Duodenal mucosa (tissue), 2 donors: ENCODE data around the gene EFCAB9.

ENCODE experiments used
- H3K27ac ChIP-seq: one replicate; pipeline ENCODE4 v1.7.0; 2013; ENCODE audit warnings: low read depth, low read length
- H3K27me3 ChIP-seq, 2 donors: one replicate each; pipeline ENCODE4 v1.7.0; 2013; ENCODE audit warnings: low read length in 2 of 2, control low read depth in 1 of 2; ENCODE audit not compliant: insufficient read depth in 2 of 2, control insufficient read depth in 1 of 2
- H3K36me3 ChIP-seq, 2 donors: one replicate each; pipeline ENCODE4 v1.7.0; 2013; ENCODE audit warnings: low read length in 2 of 2, control low read depth in 1 of 2; ENCODE audit not compliant: insufficient read depth in 2 of 2, control insufficient read depth in 1 of 2
- H3K4me1 ChIP-seq, 2 donors: one replicate each; pipeline ENCODE4 v1.7.0; 2013; ENCODE audit warnings: low read length in 2 of 2, control low read depth in 1 of 2; ENCODE audit not compliant: insufficient read depth in 2 of 2, control insufficient read depth in 1 of 2
- H3K4me3 ChIP-seq, 2 donors: one replicate each; pipeline ENCODE4 v1.7.0; 2013; ENCODE audit warnings: low read length in 2 of 2, low read depth in 1 of 2
- H3K9ac ChIP-seq, 2 donors: one replicate each; pipeline ENCODE4 v1.7.0; 2013; ENCODE audit warnings: low read length in 2 of 2, low read depth in 1 of 2
- H3K9me3 ChIP-seq, 2 donors: one replicate each; pipeline ENCODE4 v1.7.0; 2013; ENCODE audit warnings: low read length in 2 of 2, control low read depth in 1 of 2; ENCODE audit not compliant: control insufficient read depth in 1 of 2

Gene EFCAB9

GRCh38 chr5:172207511-172207910 lies 13.5 kb downstream of the EFCAB9 start:
- Histone ChIP-seq H3K9me3 (no peaks in the 10 kb centered on the region), H3K4me1 (peaks cover 0 to 5% of the 10 kb centered on the region in 2 donors), H3K36me3 (peaks cover 13 to 21% of the 10 kb centered on the region in 2 donors), H3K27ac (no peak overlapping the region), H3K9ac (no peak overlapping the region), H3K4me3 (no peak overlapping the region), H3K27me3 (no peaks in the 10 kb centered on the region)

- Histone ChIP-seq H3K36me3 (peaks cover 13 to 21% of the 10 kb centered on the region in 2 donors), H3K4me1 (peaks cover 0 to 5% of the 10 kb centered on the region in 2 donors), H3K9me3 (no peaks in the 10 kb centered on the region), H3K9ac (no peak overlapping the region), H3K27ac (no peak overlapping the region), H3K4me3 (no peak overlapping the region), H3K27me3 (no peaks in the 10 kb centered on the region)
Measured at GRCh38 chr5:172209714-172210113, 15.7 kb downstream of the EFCAB9 start.

GRCh38 chr5:172211676-172212075 lies 17.7 kb downstream of the EFCAB9 start:
- H3K27me3 ChIP-seq: no peaks in the 10 kb centered on the region

GRCh38 chr5:172213126-172213525 lies 19.2 kb downstream of the EFCAB9 start:
- Histone ChIP-seq H3K9me3 (no peaks in the 10 kb centered on the region), H3K4me3 (no peak overlapping the region), H3K27ac (no peak overlapping the region), H3K27me3 (no peaks in the 10 kb centered on the region), H3K4me1 (peaks cover 0 to under 1% of the 10 kb centered on the region in 2 donors), H3K9ac (no peak overlapping the region), H3K36me3 (peaks cover 13 to 31% of the 10 kb centered on the region in 2 donors)

More at GRCh38 chr5:172211676-172212075, 17.7 kb downstream of the EFCAB9 start:
- peaks cover 13 to 25% of the 10 kb centered on the region in 2 donors for H3K36me3 ChIP-seq
- no peaks in the 10 kb centered on the region for H3K9me3 ChIP-seq
- peaks cover 0 to 5% of the 10 kb centered on the region in 2 donors for H3K4me1 ChIP-seq
- H3K4me3 ChIP-seq: no peak overlapping the region
- no peak overlapping the region for H3K27ac ChIP-seq
- no peak overlapping the region for H3K9ac ChIP-seq

- peaks cover 7 to 20% of the 10 kb centered on the region in 2 donors for H3K36me3 ChIP-seq
- no peak overlapping the region for H3K27ac ChIP-seq
- no peak overlapping the region for H3K4me3 ChIP-seq
- no peak overlapping the region for H3K9ac ChIP-seq
- no peaks in the 10 kb centered on the region for H3K9me3 ChIP-seq
- H3K4me1 ChIP-seq: no peaks in the 10 kb centered on the region
- H3K27me3 ChIP-seq: no peaks in the 10 kb centered on the region
Measured at GRCh38 chr5:172216345-172216744, 22.4 kb downstream of the EFCAB9 start.

- Histone ChIP-seq H3K9me3 (no peaks in the 10 kb centered on the region), H3K9ac (no peak overlapping the region), H3K27ac (no peak overlapping the region), H3K27me3 (no peaks in the 10 kb centered on the region), H3K36me3 (peaks cover 0 to 15% of the 10 kb centered on the region in 2 donors), H3K4me3 (no peak overlapping the region), H3K4me1 (no peaks in the 10 kb centered on the region)
Measured at GRCh38 chr5:172219296-172219695, 25.3 kb downstream of the EFCAB9 start.

- H3K36me3 ChIP-seq: peaks cover 5 to 11% of the 10 kb centered on the region in 2 donors
- H3K27ac ChIP-seq: no peak overlapping the region
- no peak overlapping the region for H3K9ac ChIP-seq
- no peaks in the 10 kb centered on the region for H3K9me3 ChIP-seq
- H3K4me3 ChIP-seq: no peak overlapping the region
- no peaks in the 10 kb centered on the region for H3K27me3 ChIP-seq
- H3K4me1 ChIP-seq: no peaks in the 10 kb centered on the region
Measured at GRCh38 chr5:172223901-172224873, 30.2 kb downstream of the EFCAB9 start.

- no peaks in the 10 kb centered on the region for H3K9me3 ChIP-seq
- no peaks in the 10 kb centered on the region for H3K27me3 ChIP-seq
- no peaks in the 10 kb centered on the region for H3K4me1 ChIP-seq
- H3K36me3 ChIP-seq: peaks cover 5 to 11% of the 10 kb centered on the region in 2 donors
- H3K27ac ChIP-seq: no peak overlapping the region
- H3K9ac ChIP-seq: no peak overlapping the region
- H3K4me3 ChIP-seq: no peak overlapping the region
Measured at GRCh38 chr5:172224996-172225395, 31.0 kb downstream of the EFCAB9 start.

GRCh38 chr5:172229904-172230303 lies 35.9 kb downstream of the EFCAB9 start:
- Histone ChIP-seq H3K36me3 (peaks cover 8 to 23% of the 10 kb centered on the region in 2 donors), H3K9me3 (no peaks in the 10 kb centered on the region), H3K27ac (no peak overlapping the region), H3K9ac (no peak overlapping the region), H3K4me1 (peaks cover 0 to 7% of the 10 kb centered on the region in 2 donors), H3K4me3 (no peak overlapping the region), H3K27me3 (no peaks in the 10 kb centered on the region)

GRCh38 chr5:172234031-172234430 lies 40.1 kb downstream of the EFCAB9 start:
- H3K27ac ChIP-seq: no peak overlapping the region
- no peaks in the 10 kb centered on the region for H3K9me3 ChIP-seq
- no peaks in the 10 kb centered on the region for H3K27me3 ChIP-seq
- H3K4me1 ChIP-seq: peaks cover 35 to 39% of the 10 kb centered on the region in 2 donors
- H3K36me3 ChIP-seq: peaks cover 3 to 18% of the 10 kb centered on the region in 2 donors
- no peak overlapping the region for H3K4me3 ChIP-seq
- H3K9ac ChIP-seq: no peak overlapping the region
